Stimulated activated CD8-positive, alpha-beta memory T cell treated with anti-CD3 and anti-CD28 coated beads, Interleukin-4, amount 100 ng/mL, for 48 hours (primary cell): ENCODE measurements around the gene AFG3L2.

Experiments used
- DNase-seq: peaks from one replicate; pipeline ENCODE4 v3.0.0-alpha.2; 2020

AFG3L2 gene

DNA sequence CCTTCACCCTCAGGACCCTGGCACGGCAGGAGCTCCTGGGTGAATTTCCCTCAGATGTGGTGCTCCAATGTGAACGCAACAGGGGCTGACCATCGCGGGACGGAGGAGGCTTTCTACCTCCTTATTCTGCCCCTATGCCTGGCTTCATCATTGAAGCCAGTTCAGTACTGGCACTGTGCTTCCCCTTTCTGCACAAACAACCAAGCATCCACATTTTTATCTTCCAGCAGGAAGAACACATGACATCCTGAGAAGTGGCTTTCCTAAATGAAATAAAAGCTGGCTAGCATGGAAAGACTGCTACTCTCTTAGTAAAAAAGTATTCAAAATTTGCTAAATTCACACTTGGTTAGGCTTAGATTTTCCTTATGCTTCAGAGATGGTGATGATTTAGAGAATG is 24.8 kb downstream of the AFG3L2 start:
- no peak for DNase-seq

DNA sequence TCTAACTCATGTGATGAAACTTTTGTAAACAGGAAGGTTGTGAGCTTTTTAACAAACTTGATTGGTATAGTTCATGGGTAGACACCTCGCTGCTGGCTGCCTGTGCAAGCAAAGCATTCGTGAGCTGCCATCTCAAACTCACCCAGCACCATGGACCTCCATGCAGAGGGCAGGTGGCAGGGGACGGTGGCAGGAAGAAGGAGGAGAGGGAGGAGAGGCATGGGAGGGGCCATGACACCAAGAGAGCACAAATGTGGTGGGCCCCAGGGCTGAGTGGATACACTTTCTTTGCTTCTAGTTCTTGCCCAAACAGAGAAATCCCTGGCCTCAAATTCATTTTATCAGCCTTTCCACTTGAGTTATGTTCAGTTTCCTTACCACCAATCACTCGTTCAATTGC is 29.1 kb downstream of the AFG3L2 start:
- DNase-seq: no peak

DNA sequence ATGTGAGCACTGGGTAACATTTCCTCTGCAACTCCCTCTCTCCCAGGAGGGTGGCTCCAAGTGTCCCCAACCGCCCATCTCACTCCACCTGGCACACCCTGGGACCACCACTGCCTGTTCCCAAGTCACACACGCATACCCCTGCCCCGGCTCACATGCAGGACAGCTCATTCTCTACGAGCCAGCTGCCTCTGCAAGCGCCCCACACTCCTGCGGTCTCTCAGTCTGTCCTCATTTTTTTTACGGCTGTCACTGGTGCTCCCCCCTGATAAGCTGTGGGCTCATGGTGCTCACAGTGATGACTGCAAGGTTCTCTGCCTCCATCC is 30.8 kb downstream of the AFG3L2 start:
- DNase-seq: no peak

DNA sequence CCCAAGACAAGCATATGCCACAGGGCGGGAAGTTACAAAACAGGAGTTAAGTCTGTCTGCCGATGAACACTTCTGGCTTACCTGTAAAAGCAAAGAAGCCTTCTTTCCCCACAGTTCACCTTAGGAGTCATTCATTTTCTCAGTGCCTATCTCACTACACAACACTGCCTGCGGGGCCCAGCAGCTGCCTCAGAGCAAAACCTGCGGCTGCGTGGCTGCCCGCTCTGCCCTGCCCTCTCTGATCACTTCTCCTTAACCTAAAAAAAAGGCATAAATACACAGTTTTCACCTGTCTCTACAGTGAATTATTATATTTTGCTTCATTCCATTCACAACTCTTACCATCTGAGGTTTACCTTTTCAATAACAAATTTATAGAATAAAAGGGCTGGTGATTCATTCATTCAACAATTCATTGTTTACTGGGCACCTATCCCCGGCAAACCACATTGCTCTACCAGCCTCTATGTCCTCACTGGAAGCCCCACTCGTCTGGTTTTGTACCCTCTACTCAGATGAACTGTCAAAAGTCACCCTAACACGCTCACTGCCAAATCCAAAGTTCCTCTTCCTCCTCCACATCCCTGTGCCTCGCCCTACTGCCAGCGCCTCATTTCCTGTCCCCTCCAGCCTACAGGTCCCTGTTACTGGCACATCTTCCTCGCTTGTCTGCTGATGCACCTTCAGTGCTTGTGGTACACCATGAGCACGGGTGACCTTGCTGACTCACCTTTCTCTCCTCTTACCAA is 31.4 kb downstream of the AFG3L2 start:
- DNase-seq: no peak

DNA sequence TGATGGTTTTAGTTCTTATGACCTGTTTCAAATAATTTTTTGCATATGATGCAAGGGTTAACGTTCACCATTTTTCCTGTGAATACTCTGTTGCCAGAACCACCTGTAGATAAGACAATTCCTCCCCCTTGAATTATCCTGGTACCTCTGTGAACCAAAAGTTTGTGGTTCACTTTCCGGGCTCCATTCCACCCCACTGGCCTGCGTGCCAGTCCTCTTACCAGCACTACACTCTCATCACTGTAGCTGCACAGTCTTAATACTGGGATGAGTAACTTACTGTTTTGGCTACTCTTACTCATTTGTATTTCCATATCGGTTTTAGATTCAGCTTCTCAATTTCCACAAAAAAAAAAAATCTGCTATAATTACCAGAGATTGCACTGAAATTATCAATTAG is 34.4 kb downstream of the AFG3L2 start:
- no peak for DNase-seq

DNA sequence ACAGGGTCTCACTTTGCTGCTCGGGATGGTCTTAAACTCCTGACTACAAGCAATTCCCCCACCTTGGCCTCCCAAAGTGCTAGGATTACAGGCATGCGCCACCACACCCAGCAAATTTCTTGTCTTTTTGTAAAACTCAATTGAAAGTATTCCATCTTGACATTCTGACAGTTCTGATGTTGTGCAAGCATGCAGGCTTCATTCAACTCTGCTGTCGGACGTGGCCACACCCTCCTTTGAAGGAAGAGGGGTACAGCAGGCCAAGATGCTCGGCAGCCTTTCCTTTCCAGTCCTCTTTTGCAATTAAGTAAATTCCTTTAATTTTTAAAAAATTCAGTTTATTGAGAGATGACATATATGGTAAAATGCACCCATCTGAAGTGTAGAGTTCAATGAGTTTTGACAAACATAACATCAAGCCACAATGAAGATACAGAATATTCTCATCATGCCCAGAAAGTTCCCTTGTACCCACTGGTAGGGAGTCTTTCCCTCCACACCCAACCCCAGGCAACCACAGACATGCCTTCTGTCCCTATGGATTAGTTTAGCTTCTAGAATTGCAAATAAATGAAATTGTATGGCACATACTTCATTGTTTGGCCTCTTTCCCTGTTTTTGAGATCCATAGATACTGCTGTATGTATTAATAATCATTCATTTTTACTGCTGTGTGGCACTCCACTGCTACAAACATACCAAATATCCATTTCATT is 35.9 kb downstream of the AFG3L2 start:
- no peak for DNase-seq

DNA sequence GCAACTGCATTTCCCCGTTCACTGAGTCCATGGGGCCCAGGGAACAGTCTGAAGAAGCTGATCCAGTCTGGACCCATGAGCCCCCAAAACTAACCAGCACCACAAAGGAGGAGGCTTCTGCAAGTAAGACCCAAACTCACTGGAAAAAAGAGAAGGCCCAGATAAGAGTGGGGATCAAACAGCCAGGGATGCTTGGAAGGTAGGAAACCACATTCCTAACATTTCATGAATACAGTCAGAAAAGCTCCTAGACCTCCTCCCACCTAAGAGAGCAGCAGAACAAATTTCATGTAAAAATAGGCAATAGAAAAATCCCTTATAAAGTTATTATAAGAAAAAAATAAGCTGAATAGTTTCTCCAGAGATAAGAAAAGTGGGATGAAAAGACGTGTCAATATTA is 38.6 kb downstream of the AFG3L2 start:
- no peak for DNase-seq

DNA sequence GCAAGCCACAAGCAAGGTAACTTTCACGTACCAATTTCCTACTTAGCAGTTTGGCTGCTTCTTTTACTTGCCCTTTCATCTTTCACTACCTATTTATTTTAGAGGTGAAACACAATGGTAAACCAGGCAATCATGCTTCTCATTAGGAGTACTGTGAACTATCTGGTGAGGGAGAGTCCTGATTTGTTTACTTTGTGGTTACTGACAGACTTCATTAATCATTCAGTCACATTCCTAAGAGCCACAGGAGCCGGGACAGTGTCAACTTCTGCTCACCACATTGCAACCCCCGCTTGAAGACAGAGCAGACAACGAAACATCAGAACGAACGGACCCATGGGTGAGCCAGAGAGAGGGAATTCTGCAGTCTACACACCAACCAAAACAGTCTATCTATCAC is 40.1 kb downstream of the AFG3L2 start:
- no peak for DNase-seq

DNA sequence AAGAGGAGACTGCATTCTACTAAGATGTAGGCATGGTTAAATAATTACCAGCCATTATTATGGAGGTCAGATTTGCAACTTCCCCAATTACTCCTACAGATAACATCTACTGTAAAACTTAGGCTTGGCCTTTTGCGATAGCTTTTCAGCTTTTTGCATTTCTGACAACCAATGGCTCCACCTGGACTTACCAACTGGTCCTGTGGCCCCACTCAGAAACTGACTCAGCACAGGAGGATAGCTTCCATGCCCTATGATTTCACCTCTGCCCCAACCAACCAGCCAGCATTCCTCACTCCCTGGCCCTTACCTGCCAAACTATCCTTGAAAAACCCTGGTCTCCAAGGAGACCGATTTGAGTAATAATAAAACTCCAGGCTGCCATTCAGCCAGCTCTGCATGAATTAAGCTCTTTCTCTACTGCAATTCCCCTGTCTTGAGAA is 40.8 kb downstream of the AFG3L2 start:
- no peak for DNase-seq

DNA sequence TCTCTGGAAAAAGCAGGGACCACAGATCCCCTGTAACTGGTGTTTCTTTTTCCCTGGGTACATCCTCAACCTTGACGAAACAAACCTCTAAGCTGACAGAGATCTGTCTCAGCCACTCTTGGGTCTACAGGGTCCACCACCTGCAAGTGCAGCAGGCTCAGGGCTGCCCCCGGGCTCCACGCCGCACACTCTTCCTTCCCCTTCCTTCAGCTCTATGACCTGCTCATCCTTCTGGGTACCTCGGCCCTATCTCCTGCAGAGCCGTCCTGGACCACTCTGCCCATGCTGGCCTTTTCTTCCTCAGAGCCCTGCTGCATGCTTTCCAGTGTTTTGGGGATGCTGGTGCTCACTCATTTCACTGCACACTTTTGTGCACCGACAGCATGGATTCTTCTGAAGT is 41.5 kb downstream of the AFG3L2 start:
- DNase-seq: no peak

DNA sequence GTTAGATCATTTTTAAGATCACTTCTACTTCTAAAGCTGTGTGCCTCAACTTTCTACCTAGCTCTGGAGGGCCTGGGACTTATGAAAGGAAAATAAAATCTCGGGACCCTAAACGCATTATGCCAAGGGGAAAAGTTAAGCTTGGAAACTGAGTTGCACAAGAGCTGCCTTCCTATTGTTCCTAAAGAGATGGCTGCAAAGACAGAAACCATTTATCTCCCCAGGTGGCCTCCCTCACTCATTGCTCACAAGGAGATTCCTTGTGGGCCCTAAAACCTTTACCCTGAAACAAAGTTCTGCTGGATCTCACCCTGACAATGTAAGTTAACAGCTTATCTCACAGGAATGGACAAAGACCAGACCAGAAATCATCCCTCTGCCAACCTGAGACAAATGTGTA is 42.2 kb downstream of the AFG3L2 start:
- DNase-seq: no peak

DNA sequence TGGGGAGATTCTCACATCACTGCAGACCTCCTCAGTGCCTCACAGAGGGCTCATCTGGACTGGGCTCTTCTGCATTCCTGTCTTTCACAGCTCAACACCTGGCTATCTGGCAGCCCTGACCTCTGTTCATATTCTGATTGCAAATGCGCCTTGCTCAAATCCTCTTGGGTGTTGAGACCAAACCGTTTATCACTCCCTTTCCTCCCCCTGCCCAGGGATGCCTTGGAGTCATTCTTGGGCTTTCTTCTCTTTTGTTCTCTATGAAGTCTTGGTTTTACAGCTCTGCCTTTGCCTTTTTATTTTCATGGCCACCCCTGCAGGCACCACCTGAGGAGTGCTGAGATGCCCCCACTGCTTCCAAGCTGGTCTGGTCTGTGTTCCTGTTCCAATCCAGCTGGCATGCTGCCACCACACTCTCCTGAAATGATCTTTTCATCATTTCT is 42.6 kb downstream of the AFG3L2 start:
- no peak for DNase-seq

DNA sequence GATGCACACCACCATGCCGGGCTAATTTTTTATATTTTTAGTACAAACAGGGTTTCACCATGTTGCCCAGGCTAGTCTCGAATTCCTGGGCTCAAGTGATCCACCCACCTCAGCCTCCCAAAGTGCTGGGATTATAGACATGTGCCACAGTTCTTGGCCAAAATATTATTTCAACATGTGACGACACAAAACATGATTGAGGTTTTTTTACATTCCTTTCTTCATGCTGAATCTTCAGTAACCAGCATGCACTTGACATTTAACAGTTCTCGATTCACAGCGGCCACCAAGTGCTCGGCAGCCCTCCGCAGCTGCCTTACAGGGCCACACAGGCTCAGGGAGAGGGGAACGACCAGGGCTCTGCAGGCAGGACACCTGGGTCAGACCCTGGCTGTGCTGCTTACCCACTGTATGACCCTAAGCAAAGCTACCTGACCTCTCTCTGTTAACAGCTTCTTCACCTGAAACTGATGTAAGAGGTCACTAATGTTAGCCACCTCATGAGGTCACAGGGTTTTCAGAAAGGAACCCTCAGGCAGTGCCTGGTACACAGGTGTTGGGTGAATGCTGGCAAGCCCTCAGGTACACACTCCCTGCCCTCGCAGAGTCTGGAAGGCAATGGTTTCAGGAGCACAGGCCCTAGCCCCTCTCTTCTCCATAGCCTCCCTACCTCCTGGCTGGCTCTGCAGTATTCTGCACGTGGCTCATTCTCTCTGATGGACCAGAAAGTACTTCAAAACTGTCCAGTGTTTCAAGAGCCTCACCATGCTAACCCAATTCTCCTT is 43.3 kb downstream of the AFG3L2 start:
- DNase-seq: no peak

DNA sequence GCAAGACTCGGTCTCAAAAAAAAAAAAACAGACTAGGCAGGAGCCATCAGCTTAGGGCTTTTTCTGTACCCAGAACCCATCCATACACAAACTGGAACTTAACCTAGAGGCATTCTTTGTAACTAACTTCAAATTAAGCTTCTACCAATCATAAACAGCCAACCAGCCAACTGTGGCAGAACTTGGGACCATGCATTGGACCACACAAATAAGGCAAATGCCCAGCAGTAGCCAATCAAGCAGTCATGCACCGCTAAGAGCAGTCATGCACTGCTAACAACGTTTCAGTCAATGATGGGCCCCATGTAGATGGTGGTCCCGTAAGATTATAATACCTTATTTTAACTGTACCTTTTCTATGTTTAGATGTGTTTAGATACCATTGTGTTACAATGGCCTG is 46.3 kb downstream of the AFG3L2 start:
- no peak for DNase-seq

DNA sequence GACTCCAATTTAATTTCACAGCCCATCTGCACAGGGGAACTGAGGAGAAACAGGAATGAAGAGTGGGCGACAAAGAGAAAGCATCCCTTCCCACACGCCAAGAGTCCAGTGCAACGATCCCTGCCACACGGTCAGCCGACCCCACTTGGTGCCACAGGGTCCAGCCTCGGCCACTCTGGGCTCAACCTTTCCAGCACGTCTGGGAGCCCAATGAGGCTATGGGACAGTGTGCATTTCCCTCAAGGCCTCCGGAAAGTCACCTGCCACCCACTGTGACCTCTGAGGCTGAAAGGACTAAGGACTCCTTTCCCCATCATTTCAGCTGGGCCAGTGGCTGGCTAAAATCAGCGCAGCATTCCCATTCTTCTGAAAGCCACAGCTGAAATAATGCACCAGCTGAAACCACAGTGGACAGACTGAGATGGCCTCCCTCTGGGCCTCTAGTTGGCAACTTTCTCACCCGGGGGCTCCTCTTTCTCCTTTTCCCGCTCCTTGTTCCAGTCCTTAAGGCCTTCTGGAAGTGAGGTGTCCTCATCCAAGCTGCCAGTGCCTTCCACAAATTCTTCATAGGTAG is 47.8 kb downstream of the AFG3L2 start:
- DNase-seq: no peak

DNA sequence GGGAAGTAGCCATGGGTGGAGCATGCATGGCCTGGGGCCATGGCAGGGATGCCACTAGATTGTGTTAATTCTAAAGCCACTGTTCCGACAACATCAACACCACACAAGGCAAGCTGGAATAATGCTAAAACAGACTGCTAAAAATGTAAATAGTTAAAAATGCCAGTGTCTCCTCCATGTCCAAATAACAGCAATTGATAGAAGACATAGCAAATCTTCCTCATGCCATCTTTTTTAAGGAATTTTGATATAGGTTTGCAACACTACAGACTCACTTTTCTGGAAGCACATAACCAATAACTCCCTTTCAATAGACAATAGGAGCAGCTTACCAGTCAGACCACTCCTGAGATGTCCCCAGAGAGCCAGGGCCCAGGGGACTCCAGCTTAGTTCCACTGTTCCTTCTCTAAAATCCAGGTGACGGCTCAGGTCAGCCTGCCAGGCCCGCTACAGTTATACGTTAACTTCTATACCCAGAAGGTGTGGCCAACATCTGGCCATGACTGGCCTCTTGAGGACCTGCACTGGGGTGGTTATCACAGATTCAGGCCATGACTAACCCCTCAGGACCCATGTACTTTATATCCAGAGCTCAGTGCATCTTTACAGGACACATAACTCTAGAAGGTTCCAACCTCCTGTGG is 48.7 kb downstream of the AFG3L2 start:
- DNase-seq: no peak

DNA sequence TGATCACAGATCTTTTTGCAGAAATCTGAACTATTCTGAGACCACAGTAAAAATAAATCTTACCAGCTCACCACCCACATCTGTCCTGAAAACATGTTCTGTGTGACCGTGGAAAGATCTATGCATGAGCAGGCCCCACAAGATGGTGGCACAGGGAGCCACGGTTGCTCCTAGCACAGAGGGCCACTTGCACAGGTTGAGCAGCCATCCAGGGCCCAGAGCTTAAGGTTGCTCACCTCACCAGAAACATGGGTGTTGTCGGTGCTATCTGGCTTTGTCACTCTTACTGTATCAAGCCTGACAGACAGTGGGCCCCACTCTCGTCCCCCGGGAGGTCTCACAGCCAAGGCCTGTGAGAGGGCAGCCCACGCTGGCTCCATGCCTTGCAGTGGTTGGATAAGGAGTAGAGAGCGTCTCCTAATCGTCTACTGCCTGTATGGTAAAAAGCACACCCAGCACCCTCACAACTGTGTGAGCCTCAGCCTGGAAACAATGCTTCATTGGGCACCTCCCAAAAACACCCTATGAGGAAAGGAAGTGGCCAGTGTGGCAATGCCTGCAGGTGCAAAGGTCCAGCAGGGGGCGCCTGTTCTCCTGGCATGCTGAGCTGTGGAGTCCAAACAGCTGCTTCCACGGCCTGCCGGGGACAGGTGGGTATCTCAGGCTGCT is 49.4 kb downstream of the AFG3L2 start:
- peak; percentile 92 for DNase-seq

DNA sequence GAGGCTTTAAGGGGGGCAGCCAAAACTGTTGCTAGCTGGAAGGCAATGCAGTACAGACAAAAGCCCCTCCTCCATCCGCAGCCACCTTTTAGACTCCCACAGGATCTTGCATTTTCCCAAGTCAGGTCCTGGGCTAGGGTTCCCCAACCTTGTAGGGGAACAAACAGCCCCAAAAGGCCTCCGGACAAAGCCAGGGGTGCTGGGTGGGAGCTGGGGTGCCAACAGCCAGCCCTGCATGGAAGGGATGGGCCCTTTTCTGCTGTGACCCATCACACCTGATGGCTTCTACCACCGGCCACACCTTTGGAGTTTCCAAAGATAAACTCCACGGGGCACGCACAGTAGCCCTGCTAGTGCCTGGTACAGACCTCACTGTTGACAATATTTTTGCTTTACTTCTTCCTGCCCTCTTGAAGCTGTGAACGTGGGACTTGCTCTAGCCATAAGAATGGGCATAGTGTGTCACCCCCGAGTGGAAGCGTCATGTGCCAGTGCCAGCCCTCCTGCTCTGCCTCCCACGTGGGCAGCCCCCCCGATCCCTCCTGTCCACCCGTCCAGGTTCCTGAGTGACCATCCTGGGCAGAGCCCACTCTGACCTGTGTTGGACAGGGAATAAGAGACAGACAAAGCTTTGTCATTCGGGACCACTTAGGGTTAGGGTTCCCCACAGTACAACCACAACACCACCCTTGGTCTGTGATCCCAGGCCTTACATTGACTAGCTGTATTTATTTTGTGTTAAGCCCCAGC is 50.1 kb downstream of the AFG3L2 start:
- DNase-seq: no peak

DNA sequence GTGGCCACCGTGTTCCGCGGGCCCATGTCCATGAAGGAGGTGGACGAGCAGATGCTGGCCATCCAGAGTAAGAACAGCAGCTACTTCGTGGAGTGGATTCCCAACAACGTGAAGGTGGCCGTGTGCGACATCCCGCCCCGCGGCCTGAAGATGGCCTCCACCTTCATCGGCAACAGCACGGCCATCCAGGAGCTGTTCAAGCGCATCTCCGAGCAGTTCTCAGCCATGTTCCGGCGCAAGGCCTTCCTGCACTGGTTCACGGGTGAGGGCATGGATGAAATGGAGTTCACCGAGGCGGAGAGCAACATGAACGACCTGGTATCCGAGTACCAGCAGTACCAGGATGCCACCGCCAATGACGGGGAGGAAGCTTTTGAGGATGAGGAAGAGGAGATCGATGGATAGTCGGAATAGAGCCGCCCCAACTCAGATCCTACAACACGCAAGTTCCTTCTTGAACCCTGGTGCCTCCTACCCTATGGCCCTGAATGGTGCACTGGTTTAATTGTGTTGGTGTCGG is 51.2 kb downstream of the AFG3L2 start:
- DNase-seq: no peak

DNA sequence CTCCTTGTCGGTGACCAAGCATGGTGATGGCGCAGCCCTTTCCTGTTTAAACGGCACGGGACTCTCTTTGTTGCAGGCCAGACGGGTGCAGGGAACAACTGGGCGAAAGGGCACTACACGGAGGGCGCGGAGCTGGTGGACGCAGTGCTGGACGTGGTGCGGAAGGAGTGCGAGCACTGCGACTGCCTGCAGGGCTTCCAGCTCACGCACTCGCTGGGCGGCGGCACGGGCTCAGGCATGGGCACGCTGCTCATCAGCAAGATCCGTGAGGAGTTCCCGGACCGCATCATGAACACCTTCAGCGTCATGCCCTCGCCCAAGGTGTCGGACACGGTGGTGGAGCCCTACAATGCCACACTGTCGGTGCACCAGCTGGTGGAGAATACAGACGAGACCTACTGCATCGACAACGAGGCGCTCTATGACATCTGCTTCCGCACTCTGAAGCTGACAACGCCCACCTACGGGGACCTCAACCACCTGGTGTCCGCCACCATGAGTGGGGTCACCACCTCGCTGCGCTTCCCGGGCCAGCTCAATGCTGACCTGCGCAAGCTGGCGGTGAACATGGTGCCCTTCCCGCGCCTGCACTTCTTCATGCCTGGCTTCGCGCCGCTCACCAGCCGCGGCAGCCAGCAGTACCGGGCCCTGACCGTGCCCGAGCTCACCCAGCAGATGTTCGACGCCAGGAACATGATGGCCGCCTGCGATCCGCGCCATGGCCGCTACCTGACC is 51.9 kb downstream of the AFG3L2 start:
- no peak for DNase-seq

DNA sequence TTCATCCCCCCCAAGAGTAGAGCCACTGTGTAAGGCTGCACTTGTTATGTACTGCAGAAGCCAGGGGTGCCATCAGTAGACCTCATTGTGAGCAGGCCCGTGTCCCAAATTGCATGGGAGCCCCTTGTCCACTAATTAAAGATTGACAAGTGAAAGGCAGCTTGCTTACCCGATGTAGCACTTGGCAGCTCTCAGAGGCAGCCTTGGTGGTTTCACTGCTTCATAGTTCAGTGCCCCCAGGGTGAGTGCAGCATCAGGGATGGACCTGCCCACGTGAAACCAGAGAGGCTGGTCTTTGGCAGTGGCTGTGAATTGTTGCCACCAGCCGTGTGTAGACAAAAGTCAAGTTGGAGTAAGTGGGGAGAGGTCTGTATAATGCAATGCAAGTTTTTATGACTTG is 55.7 kb downstream of the AFG3L2 start:
- DNase-seq: no peak
